IMR-90 (cell line): Measurements from ENCODE around the gene IDH3B. TPM values are rescaled to one million over a fixed set of nuclear protein-coding genes. Genes with fewer than 3 reads are reported as not detected.

ENCODE experiments used
- ATAC-seq: fragments of 200-7000 bp; cut with Tn5 transposase; 2 replicates; pipeline ENCODE4 v1.9.1; 2020; ENCODE audit warnings: low read depth, mild to moderate bottlenecking, moderate library complexity
- Bru-seq: library from RNA; stranded (reverse); fragments of 400-500 nt; gene quantifications from one replicate; lab custom pipeline; 2021; lab: Mats Ljungman, UMichigan
- BruChase-seq, 2 experiments: library from RNA; stranded (reverse); fragments of 400-500 nt; gene quantifications; one replicate each; lab custom pipeline; 2021; lab: Mats Ljungman, UMichigan
- BruUV-seq: library from RNA; stranded (reverse); fragments of 400-500 nt; replicated peaks from 2 replicates; lab custom pipeline; 2021; lab: Mats Ljungman, UMichigan
- CTCF ChIA-PET: fragments of 300-600 bp; formaldehyde crosslinking; extraction: SDS; loops from one replicate; lab custom pipeline; 2021; ENCODE audit warnings: antibody characterized with exemption; lab: Yijun Ruan, JAX
- POLR2A ChIA-PET: fragments of 300-600 bp; sonication (Branson Sonifier 250); formaldehyde crosslinking; loops from one replicate; lab custom pipeline; 2022; ENCODE audit warnings: antibody characterized with exemption; ENCODE audit not compliant: unreplicated experiment; lab: Charles Lee
- DNase-seq: peaks from one replicate; pipeline ENCODE4 v3.0.0; 2013
- H2AFZ ChIP-seq: replicated peaks from 2 replicates; pipeline ENCODE3; 2013; ENCODE audit warnings: low read length, mild to moderate bottlenecking; ENCODE audit not compliant: poor library complexity
- H2AK5ac ChIP-seq: 2 replicates; pipeline ENCODE4 v1.6.1; 2013; ENCODE audit warnings: low read depth, low read length, inconsistent platforms
- H2AK9ac ChIP-seq: replicated peaks from 2 replicates; pipeline ENCODE3; 2013; ENCODE audit warnings: mild to moderate bottlenecking, low read depth, low read length, moderate library complexity; ENCODE audit not compliant: poor library complexity
- H2BK120ac ChIP-seq: 2 replicates; pipeline ENCODE4 v1.6.1; 2013; ENCODE audit warnings: low read depth, low read length, inconsistent platforms
- H2BK15ac ChIP-seq: 3 replicates; pipeline ENCODE4 v1.6.1; 2013; ENCODE audit warnings: low read depth, low read length, inconsistent platforms
- H2BK20ac ChIP-seq: 2 replicates; pipeline ENCODE4 v1.6.1; 2013; ENCODE audit warnings: low read depth, mild to moderate bottlenecking, inconsistent platforms, low read length, moderate library complexity
- H2BK5ac ChIP-seq: 2 replicates; pipeline ENCODE4 v1.6.1; 2013; ENCODE audit warnings: mild to moderate bottlenecking, low read depth, low read length, inconsistent platforms; ENCODE audit not compliant: poor library complexity, severe bottlenecking
- H3K14ac ChIP-seq: replicated peaks from 2 replicates; pipeline ENCODE4 v1.6.1; 2013; ENCODE audit warnings: low read depth, low read length, inconsistent platforms
- H3K18ac ChIP-seq: 2 replicates; pipeline ENCODE4 v1.6.1; 2013; ENCODE audit warnings: low read depth, low read length, control low read depth
- H3K23ac ChIP-seq: 2 replicates; pipeline ENCODE4 v1.6.1; 2013; ENCODE audit warnings: low read depth, low read length, inconsistent platforms
- H3K27ac ChIP-seq: 2 replicates; pipeline ENCODE4 v1.5.1; 2013; ENCODE audit warnings: mild to moderate bottlenecking, control low read depth, low read length; ENCODE audit not compliant: insufficient read depth
- H3K27me3 ChIP-seq: 2 replicates; pipeline ENCODE4 v1.6.1; 2013; ENCODE audit warnings: low read length; ENCODE audit not compliant: control insufficient read depth, insufficient read depth
- H3K36me3 ChIP-seq: 2 replicates; pipeline ENCODE4 v1.6.1; 2013; ENCODE audit warnings: low read length, mixed read lengths; ENCODE audit not compliant: control insufficient read depth, insufficient read depth
- H3K4ac ChIP-seq: 2 replicates; pipeline ENCODE4 v1.6.1; 2013; ENCODE audit warnings: low read depth, low read length, inconsistent platforms
- H3K4me1 ChIP-seq: 2 replicates; pipeline ENCODE4 v1.6.1; 2013; ENCODE audit warnings: low read length, mixed read lengths; ENCODE audit not compliant: control insufficient read depth, insufficient read depth
- H3K4me2 ChIP-seq: 2 replicates; pipeline ENCODE4 v1.6.1; 2013; ENCODE audit warnings: low read depth, mild to moderate bottlenecking, control low read depth, low read length, moderate library complexity
- H3K4me3 ChIP-seq: 2 replicates; pipeline ENCODE4 v1.5.1; 2013; ENCODE audit warnings: low read depth, mild to moderate bottlenecking, control low read depth, low read length, moderate library complexity; ENCODE audit not compliant: insufficient read depth
- H3K56ac ChIP-seq: 2 replicates; pipeline ENCODE4 v1.6.1; 2013; ENCODE audit warnings: low read length, inconsistent platforms; ENCODE audit not compliant: insufficient read depth; ENCODE audit errors: extremely low read depth
- H3K79me1 ChIP-seq, 2 experiments: 2 replicates each; pipeline ENCODE4 v1.6.1; 2013; ENCODE audit warnings: low read length in 2 of 2, inconsistent platforms in 1 of 2, low read depth in 1 of 2
- H3K9ac ChIP-seq: 2 replicates; pipeline ENCODE4 v1.6.1; 2013; ENCODE audit warnings: low read depth, low read length, control low read depth
- H3K9me1 ChIP-seq: 2 replicates; pipeline ENCODE4 v1.6.1; 2013; ENCODE audit warnings: low read length, inconsistent platforms; ENCODE audit not compliant: insufficient read depth
- H3K9me3 ChIP-seq: 2 replicates; pipeline ENCODE4 v1.6.1; 2013; ENCODE audit warnings: low read length; ENCODE audit not compliant: control insufficient read depth, insufficient read depth
- H4K20me1 ChIP-seq: 2 replicates; pipeline ENCODE4 v1.6.1; 2013; ENCODE audit warnings: low read length, inconsistent platforms; ENCODE audit not compliant: insufficient read depth
- H4K5ac ChIP-seq: 2 replicates; pipeline ENCODE4 v1.6.1; 2013; ENCODE audit warnings: mild to moderate bottlenecking, low read depth, low read length, control low read depth
- H4K8ac ChIP-seq, 2 experiments: 2 replicates each; pipeline ENCODE4 v1.6.1; 2013; ENCODE audit warnings: low read depth in 2 of 2, low read length in 2 of 2, control low read depth in 1 of 2, inconsistent platforms in 1 of 2
- H4K91ac ChIP-seq: 2 replicates; pipeline ENCODE4 v1.6.1; 2013; ENCODE audit warnings: low read depth, low read length, inconsistent platforms; ENCODE audit not compliant: insufficient read depth
- BHLHE40 ChIP-seq: fragments of 150-350 bp; IDR thresholded peaks from 2 replicates; pipeline ENCODE4 v1.6.1; 2016; ENCODE audit warnings: mild to moderate bottlenecking, low read depth, low read length
- CEBPB ChIP-seq: IDR thresholded peaks from 2 replicates; pipeline ENCODE4 v1.6.1; 2012; ENCODE audit warnings: low read depth, low read length, improper control_type of control experiment
- CHD1 ChIP-seq: IDR thresholded peaks from 2 replicates; pipeline ENCODE4 v1.6.1; 2012; ENCODE audit warnings: low read depth, low read length, improper control_type of control experiment
- FOS ChIP-seq: fragments of 150-350 bp; IDR thresholded peaks from 2 replicates; pipeline ENCODE4 v1.6.1; 2016; ENCODE audit warnings: low read depth, low read length
- MAFK ChIP-seq: IDR thresholded peaks from 2 replicates; pipeline ENCODE4 v1.6.1; 2012; ENCODE audit warnings: low read depth, low read length, improper control_type of control experiment
- MAZ ChIP-seq: IDR thresholded peaks from 2 replicates; pipeline ENCODE4 v1.6.1; 2012; ENCODE audit warnings: low read depth, mild to moderate bottlenecking, low read length, improper control_type of control experiment, moderate library complexity, borderline replicate concordance
- NFE2L2 ChIP-seq: fragments of 150-350 bp; IDR thresholded peaks from 2 replicates; pipeline ENCODE4 v1.6.1; 2016; ENCODE audit warnings: low read depth, mild to moderate bottlenecking, low read length
- POLR2A ChIP-seq: IDR thresholded peaks from 2 replicates; pipeline ENCODE4 v1.6.1; 2012; ENCODE audit warnings: mild to moderate bottlenecking, low read depth, low read length
- RAD21 ChIP-seq: IDR thresholded peaks from 2 replicates; pipeline ENCODE4 v1.6.1; 2012; ENCODE audit warnings: low read length, improper control_type of control experiment
- RCOR1 ChIP-seq: IDR thresholded peaks from 2 replicates; pipeline ENCODE4 v1.6.1; 2012; ENCODE audit warnings: mild to moderate bottlenecking, low read length, improper control_type of control experiment; ENCODE audit not compliant: insufficient replicate concordance
- RFX5 ChIP-seq: IDR thresholded peaks from 2 replicates; pipeline ENCODE4 v1.8.0; 2012; ENCODE audit warnings: low read depth, mild to moderate bottlenecking, low read length, moderate library complexity
- SMC3 ChIP-seq: fragments of 150-350 bp; IDR thresholded peaks from 2 replicates; pipeline ENCODE4 v1.6.1; 2016; ENCODE audit warnings: low read depth, mild to moderate bottlenecking, antibody characterized with exemption, low read length, moderate library complexity
- WGBS, 2 experiments: methylation state at CpG; one replicate each; pipeline versions ENCODE4 v1.1.5 to v1.1.7; 2013; ENCODE audit warnings: missing lambda C conversion rate in 2 of 2; ENCODE audit not compliant: insufficient read length in 1 of 2; ENCODE audit errors: extremely low coverage in 2 of 2; 5-methylcytosine and 5-hydroxymethylcytosine counted together
- dilution Hi-C: fragments of 300-500 bp; cut with HindIII; formaldehyde crosslinking; loops from one replicate; pipeline ENCODE4 v1.14.3; 2018; ENCODE audit warnings: low sequenced_read_pairs; ENCODE audit not compliant: unreplicated experiment
- in situ Hi-C: fragments of 300-500 bp; cut with MboI; formaldehyde crosslinking; loops from 3 replicates; pipeline ENCODE4 v1.14.3; 2019; ENCODE audit warnings: low sequenced_read_pairs, inconsistent platforms, mixed read lengths
- intact Hi-C: fragments of 100-400 bp; cut with micrococcal nuclease; formaldehyde crosslinking; loops from 2 replicates; pipeline ENCODE4 v1.10.0; 2022
- long read RNA-seq: library from polyadenylated mRNA; unstranded; transcript quantifications from one replicate; pipeline ENCODE4 v2.0.0, GENCODE V29; 2021; ENCODE audit not compliant: unreplicated experiment
- polyA plus RNA-seq, 3 experiments: library from polyadenylated mRNA; depleted of rRNA; stranded (reverse); fragments of >200 nt; gene quantifications; 2 replicates each; pipeline ENCODE4 v1.2.3, GENCODE V29; 2012; ENCODE audit warnings: low replicate concordance in 1 of 3
- total RNA-seq: library from RNA; depleted of rRNA; stranded (reverse); fragments of >200 nt; gene quantifications from 2 replicates; pipeline ENCODE4 v1.2.3, GENCODE V29; 2012; rRNA removed
- TF ChIP-seq, protein P1 (sequence below): conservative IDR thresholded peaks from 2 replicates; pipeline ENCODE4 v1.5.1; 2012; ENCODE audit warnings: mild to moderate bottlenecking, low read depth, low read length, improper control_type of control experiment

The IDH3B gene
- 160 and 165 TPM in 2 replicates for total RNA-seq
- polyA plus RNA-seq (2012; rRNA removed): 146 and 151 TPM in 2 replicates
- polyA plus RNA-seq (2012; cell fraction: cytosol; rRNA removed): 97.1 and 105 TPM in 2 replicates
- polyA plus RNA-seq (2012; cell fraction: nucleus; rRNA removed; ENCODE audit: low replicate concordance): 365 and 494 TPM in 2 replicates
- Bru-seq, nascent RNA: percentile 71 among the genes with signal in this experiment
- BruChase-seq, experiment 1, labeled RNA remaining after a 6-hour chase: percentile 71 among the genes with signal in this experiment
- BruChase-seq, experiment 2, labeled RNA remaining after a 2-hour chase: percentile 60 among the genes with signal in this experiment
- long read RNA-seq, transcript IDH3B-201 (12 exons, 1,545 nt): major isoform, 31 of 67 reads
- long read RNA-seq, transcript IDH3B-206 (13 exons, 1,279 nt): minor isoform, 8 of 67 reads
- long read RNA-seq, partial matches to known transcripts: 6 of 67 reads
- long read RNA-seq, other reads (novel, unspliced or antisense): 21 of 67 reads

DNA sequence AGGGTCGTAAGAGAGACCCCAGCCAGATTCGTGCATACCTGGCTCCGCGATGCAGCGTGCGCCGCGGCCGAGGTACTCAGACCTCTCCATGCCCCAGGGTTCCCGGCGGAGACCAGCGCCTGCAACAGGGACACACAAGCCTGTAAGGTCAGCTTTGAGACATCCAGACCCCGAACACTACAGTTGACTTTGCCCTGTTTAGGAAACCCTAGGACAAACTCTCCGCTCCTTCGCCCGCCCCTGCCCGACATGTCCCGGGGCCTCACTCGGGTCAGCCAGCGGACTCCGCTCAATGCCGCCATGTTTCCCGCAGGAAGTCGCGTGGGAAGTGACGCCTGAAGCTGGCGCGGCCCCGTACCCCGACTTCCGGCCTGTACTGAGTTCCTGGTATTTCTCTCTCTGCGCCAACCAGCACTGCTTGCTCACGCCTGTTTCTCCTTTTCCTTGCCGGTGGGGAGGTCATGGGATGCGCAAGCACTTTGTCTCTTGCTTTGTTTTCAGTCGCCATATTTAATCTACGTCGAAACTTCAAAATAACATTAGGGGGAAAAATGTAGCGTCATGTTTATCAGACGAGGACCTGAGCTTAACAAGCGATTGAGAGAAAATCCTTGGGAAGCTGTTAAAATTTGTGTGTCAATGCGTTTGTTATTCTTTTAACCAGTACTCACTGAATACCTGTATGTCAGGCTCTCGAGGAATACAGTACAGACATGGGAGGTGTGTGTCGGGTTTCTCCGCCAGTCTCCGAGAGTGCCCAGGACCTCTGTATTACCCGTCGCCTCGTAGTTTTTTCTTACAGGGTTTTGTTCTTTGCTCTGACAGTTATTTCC is at the start of gene IDH3B:
Gene IDH3B (minus strand): TSS at position 330 of the 833 bp plus-strand sequence. CDS start 28 bp downstream, at position 302.
- H3K79me1 ChIP-seq: peaks cover 10 to 30% of the 10 kb centered on the region in 2 experiments
- BruUV-seq: TSS peak; percentile 99
- peaks cover 3% of the 10 kb centered on the region; the same call in 1 of the 2 replicates for H3K4me1 ChIP-seq
- in situ Hi-C loops (no loop called here), intact Hi-C loops (no loop called here), dilution Hi-C loops (no loop called here)
- H3K56ac ChIP-seq: peak within 1 kb of the TSS; percentile 87
- peak within 1 kb of the TSS; percentile 90 for H3K4ac ChIP-seq
- peak within 1 kb of the TSS; percentile 43; the same call in 1 of the 2 replicates for H3K18ac ChIP-seq
- 15% methylated on average over 28 of the region's 49 CpGs; no CpG with 5 or more reads in 1 of the 2 experiments for WGBS, 2 experiments
- peak within 1 kb of the TSS; percentile 83 to 98 for H4K8ac ChIP-seq
- H2AK9ac ChIP-seq: peak within 1 kb of the TSS; percentile 94
- no peak within 1 kb of the TSS; the same call in 2 of the 3 replicates for H2BK15ac ChIP-seq
- H3K27ac ChIP-seq: peak within 1 kb of the TSS; percentile 84
- peaks cover 2% of the 10 kb centered on the region; the same call in 1 of the 2 replicates for H4K20me1 ChIP-seq
- H4K91ac ChIP-seq: peak within 1 kb of the TSS; percentile 62
- peak; percentile 94 for DNase-seq
- H3K23ac ChIP-seq: peak within 1 kb of the TSS; percentile 97
- H2AK5ac ChIP-seq: peak within 1 kb of the TSS; percentile 83
- POLR2A ChIA-PET: interaction anchor here (1.4 kb wide), 1 partner anchor 13 kb away, joined by 3 read pairs; no protein-coding TSS in a partner anchor
- H2BK20ac ChIP-seq: no peak within 1 kb of the TSS
- peak; percentile 95 for ATAC-seq
- H3K4me3 ChIP-seq: peak within 1 kb of the TSS; percentile 90
- peak within 1 kb of the TSS; percentile 31; the same call in 1 of the 2 replicates for H2BK120ac ChIP-seq
- H3K4me2 ChIP-seq: peak within 1 kb of the TSS; percentile 100
- peak within 1 kb of the TSS; percentile 88 for H2BK5ac ChIP-seq
- no peaks in the 10 kb centered on the region for H3K9me3 ChIP-seq
- H3K9me1 ChIP-seq: peaks cover 5% of the 10 kb centered on the region; the same call in 1 of the 2 replicates
- peak within 1 kb of the TSS; percentile 96 for H2AFZ ChIP-seq
- H3K9ac ChIP-seq: peak within 1 kb of the TSS; percentile 93
- peaks cover 7% of the 10 kb centered on the region; the same call in 1 of the 2 replicates for H3K27me3 ChIP-seq
- H3K36me3 ChIP-seq: peaks cover 21% of the 10 kb centered on the region
- peak within 1 kb of the TSS; percentile 96 for H3K14ac ChIP-seq
- CTCF ChIA-PET: no interaction called here
- peak within 1 kb of the TSS; percentile 98 for H4K5ac ChIP-seq
- TF ChIP-seq FOS: no peak
- TF ChIP-seq CEBPB: no peak
- TF ChIP-seq, protein P1, sequence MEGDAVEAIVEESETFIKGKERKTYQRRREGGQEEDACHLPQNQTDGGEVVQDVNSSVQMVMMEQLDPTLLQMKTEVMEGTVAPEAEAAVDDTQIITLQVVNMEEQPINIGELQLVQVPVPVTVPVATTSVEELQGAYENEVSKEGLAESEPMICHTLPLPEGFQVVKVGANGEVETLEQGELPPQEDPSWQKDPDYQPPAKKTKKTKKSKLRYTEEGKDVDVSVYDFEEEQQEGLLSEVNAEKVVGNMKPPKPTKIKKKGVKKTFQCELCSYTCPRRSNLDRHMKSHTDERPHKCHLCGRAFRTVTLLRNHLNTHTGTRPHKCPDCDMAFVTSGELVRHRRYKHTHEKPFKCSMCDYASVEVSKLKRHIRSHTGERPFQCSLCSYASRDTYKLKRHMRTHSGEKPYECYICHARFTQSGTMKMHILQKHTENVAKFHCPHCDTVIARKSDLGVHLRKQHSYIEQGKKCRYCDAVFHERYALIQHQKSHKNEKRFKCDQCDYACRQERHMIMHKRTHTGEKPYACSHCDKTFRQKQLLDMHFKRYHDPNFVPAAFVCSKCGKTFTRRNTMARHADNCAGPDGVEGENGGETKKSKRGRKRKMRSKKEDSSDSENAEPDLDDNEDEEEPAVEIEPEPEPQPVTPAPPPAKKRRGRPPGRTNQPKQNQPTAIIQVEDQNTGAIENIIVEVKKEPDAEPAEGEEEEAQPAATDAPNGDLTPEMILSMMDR: no peak
- no peak for TF ChIP-seq RCOR1
- TF ChIP-seq RFX5: no peak
- peak; percentile 61; the same call in 1 of the 2 replicates for TF ChIP-seq MAZ
- no peak for TF ChIP-seq CHD1
- TF ChIP-seq NFE2L2: 0 out of 2 replicates have a peak, but pooled peaks have one; percentile 31
- no peak for TF ChIP-seq RAD21
- no peak for TF ChIP-seq MAFK
- TF ChIP-seq POLR2A: peak; percentile 91
- peak; percentile 27; the same call in 1 of the 2 replicates for TF ChIP-seq BHLHE40
- no peak for TF ChIP-seq SMC3
